Esophagus squamous epithelium (tissue), 4 donors: Measurements from ENCODE around the gene CNOT6.

Experiments
- POLR2A ChIP-seq, 4 donors: fragments of 450-650 bp; IDR thresholded peaks; one replicate each; pipeline ENCODE4 v1.6.1; 2017; ENCODE audit warnings: antibody characterized with exemption in 4 of 4, mild to moderate bottlenecking in 4 of 4, moderate library complexity in 3 of 4
- TF ChIP-seq, protein P1 (sequence below), 6 experiments: fragments of 450-650 bp in 4 of 6; fragments of 200-600 bp in 2 of 6; sonication (generic) in 2 of 6; IDR thresholded peaks; one replicate each; pipeline ENCODE4 v1.5.1; 2016 to 2019; ENCODE audit warnings: antibody characterized with exemption in 6 of 6, mild to moderate bottlenecking in 4 of 6, moderate library complexity in 4 of 6

DNA sequence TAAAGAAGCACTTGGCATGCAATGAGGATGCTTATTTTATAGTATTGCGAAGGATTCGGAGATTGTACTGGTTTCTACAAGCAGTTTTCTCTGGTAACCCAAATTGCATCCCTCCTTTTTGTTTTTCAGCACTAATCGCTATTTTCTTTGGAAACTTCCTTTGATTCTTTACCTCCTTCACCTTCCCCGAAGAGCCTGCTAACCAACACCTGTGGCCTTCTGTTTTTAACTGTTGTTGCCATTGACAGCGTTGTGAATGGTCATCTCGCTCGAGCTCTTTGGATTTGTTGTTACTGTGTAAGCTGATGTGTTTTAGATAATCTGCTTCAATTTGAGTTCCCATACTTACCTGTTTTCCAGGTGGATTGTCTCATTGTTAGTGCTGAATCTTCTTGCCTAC, 1.1 kb downstream of the CNOT6 start:
- TF ChIP-seq, protein P1, sequence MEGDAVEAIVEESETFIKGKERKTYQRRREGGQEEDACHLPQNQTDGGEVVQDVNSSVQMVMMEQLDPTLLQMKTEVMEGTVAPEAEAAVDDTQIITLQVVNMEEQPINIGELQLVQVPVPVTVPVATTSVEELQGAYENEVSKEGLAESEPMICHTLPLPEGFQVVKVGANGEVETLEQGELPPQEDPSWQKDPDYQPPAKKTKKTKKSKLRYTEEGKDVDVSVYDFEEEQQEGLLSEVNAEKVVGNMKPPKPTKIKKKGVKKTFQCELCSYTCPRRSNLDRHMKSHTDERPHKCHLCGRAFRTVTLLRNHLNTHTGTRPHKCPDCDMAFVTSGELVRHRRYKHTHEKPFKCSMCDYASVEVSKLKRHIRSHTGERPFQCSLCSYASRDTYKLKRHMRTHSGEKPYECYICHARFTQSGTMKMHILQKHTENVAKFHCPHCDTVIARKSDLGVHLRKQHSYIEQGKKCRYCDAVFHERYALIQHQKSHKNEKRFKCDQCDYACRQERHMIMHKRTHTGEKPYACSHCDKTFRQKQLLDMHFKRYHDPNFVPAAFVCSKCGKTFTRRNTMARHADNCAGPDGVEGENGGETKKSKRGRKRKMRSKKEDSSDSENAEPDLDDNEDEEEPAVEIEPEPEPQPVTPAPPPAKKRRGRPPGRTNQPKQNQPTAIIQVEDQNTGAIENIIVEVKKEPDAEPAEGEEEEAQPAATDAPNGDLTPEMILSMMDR (IDR thresholded peaks at IDR 0.05) = no peak
- no peak for TF ChIP-seq POLR2A (IDR thresholded peaks at IDR 0.05)
